Measurements from ENCODE around the gene TAL1.

DNA sequence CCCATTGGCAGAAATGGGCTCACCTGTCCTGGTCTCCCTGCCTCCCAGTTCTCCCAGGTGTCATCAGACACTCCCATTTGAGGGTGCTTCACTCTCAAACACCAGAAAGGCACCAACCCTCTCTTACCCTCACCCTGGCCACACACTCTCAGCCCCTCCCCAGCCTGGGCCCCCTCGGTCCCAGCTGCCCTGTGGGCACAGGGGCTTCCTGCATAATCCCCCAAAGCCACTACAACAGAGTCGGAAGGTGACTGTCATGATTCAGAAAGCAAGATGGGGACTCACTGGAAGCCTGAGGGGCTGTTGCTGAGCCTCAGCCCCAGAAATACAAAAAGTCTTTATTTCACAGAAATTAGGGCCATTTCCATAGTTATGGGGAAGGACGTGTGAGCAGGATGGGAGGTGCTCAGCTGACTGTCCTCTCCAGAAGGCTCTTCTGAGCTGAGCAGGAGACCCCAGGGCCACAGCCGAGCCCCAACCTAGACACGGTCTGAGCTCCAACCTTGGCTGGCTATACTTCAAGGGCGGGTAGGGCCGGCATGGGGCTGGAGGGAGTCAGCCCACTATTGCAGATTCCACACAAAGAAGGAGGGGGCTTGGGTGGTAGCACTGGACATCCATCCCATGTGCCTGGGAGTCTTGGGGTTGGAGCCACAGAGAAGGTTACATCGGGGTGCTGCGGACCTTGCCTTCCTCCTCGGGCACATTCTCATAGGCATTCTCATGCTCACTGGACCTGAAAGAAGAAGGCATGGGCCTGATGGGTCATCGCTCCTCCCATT lies 48.5 kb downstream of the TAL1 start:
- TF ChIP-seq CHD1 (IDR thresholded peaks at IDR 0.05; ENCODE audit: low read depth, low read length) = no peak
- TF ChIP-seq, protein P1, sequence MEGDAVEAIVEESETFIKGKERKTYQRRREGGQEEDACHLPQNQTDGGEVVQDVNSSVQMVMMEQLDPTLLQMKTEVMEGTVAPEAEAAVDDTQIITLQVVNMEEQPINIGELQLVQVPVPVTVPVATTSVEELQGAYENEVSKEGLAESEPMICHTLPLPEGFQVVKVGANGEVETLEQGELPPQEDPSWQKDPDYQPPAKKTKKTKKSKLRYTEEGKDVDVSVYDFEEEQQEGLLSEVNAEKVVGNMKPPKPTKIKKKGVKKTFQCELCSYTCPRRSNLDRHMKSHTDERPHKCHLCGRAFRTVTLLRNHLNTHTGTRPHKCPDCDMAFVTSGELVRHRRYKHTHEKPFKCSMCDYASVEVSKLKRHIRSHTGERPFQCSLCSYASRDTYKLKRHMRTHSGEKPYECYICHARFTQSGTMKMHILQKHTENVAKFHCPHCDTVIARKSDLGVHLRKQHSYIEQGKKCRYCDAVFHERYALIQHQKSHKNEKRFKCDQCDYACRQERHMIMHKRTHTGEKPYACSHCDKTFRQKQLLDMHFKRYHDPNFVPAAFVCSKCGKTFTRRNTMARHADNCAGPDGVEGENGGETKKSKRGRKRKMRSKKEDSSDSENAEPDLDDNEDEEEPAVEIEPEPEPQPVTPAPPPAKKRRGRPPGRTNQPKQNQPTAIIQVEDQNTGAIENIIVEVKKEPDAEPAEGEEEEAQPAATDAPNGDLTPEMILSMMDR (IDR thresholded peaks at IDR 0.05; ENCODE audit: control extremely low read depth in 1 of 3, insufficient read depth in 1 of 3, low read depth in 1 of 3, low read length in 3 of 3) = no peak
- no peak for TF ChIP-seq EZH2 (IDR thresholded peaks at IDR 0.05; ENCODE audit: low read depth, low read length, severe bottlenecking)
- no peak for TF ChIP-seq RFX5 (IDR thresholded peaks at IDR 0.05; ENCODE audit: borderline replicate concordance, low read depth, low read length)
- no peak for TF ChIP-seq SIN3A (conservative IDR thresholded peaks at IDR 0.05 in 1 of 2, IDR thresholded peaks at IDR 0.05 in 1 of 2; ENCODE audit: low read depth in 1 of 2, low read length in 2 of 2)
- TF ChIP-seq POLR2A (IDR thresholded peaks at IDR 0.05; ENCODE audit: control extremely low read depth in 1 of 2, low read depth in 2 of 2, low read length in 2 of 2) = no peak
- no peak for TF ChIP-seq TAF1 (IDR thresholded peaks at IDR 0.05; ENCODE audit: low read depth, low read length)
- TF ChIP-seq, protein P2, sequence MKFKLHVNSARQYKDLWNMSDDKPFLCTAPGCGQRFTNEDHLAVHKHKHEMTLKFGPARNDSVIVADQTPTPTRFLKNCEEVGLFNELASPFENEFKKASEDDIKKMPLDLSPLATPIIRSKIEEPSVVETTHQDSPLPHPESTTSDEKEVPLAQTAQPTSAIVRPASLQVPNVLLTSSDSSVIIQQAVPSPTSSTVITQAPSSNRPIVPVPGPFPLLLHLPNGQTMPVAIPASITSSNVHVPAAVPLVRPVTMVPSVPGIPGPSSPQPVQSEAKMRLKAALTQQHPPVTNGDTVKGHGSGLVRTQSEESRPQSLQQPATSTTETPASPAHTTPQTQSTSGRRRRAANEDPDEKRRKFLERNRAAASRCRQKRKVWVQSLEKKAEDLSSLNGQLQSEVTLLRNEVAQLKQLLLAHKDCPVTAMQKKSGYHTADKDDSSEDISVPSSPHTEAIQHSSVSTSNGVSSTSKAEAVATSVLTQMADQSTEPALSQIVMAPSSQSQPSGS (IDR thresholded peaks at IDR 0.05; ENCODE audit: low read length) = no peak
- no peak for TF ChIP-seq HDAC2 (IDR thresholded peaks at IDR 0.05; ENCODE audit: borderline replicate concordance in 1 of 2, low read depth in 2 of 2, low read length in 2 of 2)

All from H1 (cell line).